Activated T-cell treated with anti-CD3 and anti-CD28 coated beads for 48 hours (primary cell): ENCODE data around the gene IQSEC2.

ENCODE experiments used
- DNase-seq: peaks from one replicate; pipeline ENCODE4 v3.0.0-alpha.2; 2020; ENCODE audit warnings: low read depth

The IQSEC2 gene

DNA sequence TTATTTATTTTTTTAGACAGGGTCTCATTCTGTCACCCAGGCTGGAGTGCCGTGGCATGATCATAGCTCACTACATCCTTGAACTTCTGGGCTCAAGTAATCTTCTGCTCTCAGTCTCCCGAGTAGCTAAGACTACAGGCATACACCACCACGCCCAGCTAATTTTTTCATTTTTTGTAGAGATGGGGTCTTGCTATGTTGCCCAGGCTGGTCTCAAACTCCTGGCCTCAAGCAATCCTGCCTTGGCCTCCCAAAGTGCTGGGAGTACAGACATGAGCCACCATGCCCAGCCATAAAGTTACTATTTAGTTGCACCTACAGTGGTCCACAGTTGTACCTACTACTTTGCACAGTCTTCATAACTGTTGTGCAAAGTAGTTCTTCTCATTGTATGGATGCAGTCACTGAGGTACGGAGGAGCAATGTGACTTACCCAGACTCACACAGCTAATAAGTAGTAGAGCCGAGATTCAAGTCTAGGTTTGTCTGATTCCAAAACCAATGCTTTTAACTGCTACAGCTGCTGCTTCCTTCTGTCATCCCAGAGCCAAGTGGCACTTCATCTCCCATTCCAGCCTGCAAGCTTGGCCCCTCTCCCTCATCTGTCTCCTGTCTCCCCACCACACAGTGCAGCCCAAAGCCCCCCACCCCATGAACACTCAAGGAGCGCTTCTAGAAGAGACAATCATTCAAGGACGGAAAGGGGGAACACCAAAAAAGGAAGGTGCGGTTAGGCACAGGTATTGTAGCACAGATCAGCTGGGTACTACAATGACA is 24.0 kb upstream of the IQSEC2 start:
- DNase-seq: no peak

DNA sequence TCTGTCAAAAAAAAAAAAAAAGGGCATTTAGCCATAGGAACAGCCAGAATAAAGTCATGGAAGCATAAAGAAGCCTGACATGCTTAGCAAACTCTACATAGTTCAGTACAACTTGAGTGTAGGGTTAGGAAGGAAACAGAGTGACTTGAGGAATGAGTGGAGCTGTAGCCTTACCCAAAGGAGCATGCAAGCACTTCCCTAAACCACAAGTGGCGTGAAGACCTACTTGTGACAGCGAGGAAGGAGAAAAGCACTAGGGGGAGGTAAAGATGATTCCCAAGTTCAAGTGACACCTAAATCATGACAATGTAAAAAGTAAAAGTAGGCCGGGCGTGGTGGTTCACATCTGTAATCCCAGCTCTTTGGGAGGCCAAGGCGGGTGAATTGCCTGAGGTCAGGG is 21.8 kb upstream of the IQSEC2 start:
- DNase-seq: no peak

DNA sequence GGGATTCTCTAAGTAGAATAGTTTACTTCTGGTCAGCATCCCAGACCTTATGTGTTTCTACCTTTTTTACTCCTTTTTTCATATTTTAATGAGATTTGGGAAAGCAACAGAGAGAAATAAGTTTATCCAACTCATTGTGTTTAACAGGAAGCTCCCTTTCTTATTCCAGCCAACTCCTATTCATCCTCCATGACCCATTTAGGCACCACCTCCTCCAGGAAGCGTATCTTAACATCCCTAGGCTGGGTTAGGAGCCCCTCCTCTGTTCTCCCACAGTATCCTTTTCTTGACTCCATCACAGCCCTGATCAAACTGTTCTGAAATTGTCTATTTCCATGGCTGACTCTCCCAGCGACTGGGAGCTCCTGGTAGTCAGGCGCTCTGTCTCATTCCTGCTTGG is 18.8 kb upstream of the IQSEC2 start:
- no peak for DNase-seq

DNA sequence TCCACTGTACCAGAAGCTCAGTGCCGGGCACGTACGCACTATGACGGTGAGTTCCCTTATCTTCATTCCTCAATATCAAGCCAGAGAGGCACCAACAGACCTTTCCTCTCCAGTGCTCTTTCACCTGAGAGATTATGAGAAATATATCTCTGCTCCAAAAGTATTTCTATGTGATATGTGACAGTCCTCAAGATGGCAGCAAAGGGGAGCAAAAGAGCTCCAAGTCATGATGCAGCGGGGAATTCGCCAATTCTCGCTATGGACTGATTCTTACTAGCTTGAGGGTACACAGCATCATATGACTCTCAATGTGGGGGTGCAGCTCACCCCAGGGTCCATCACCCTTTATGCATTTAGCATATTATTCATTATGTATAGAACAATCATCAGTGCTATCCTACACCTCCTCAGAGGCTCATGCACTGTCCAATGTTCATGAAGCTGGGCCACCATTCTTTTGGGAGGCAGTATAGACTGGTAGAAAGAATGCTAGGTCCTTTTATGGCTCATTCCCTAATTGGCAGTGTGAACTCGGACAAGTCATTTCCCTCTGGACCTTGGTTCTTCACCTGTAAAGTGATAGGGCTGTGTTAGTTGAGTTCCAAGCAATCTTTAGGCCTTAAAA is 12.8 kb upstream of the IQSEC2 start:
- DNase-seq: no peak

DNA sequence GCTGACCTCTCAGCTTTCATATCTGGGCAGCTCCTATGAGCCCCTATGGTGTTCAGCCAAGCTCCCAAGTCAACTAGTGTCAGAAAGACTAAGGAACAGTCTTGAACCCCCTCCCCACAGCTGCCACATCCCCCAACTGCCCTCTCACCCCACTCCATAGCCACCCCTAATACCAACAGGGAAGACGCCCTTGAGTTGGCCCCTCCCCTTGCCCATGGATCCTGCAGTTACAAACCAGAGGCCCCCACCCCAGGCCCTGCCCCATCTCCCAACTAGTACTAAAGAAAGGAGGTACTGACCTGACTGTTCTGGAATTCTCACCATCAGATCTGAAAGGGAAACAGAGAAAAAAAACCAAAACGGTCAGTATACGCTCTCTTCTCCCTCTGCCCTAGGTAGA is 10.2 kb upstream of the IQSEC2 start:
- no peak for DNase-seq

DNA sequence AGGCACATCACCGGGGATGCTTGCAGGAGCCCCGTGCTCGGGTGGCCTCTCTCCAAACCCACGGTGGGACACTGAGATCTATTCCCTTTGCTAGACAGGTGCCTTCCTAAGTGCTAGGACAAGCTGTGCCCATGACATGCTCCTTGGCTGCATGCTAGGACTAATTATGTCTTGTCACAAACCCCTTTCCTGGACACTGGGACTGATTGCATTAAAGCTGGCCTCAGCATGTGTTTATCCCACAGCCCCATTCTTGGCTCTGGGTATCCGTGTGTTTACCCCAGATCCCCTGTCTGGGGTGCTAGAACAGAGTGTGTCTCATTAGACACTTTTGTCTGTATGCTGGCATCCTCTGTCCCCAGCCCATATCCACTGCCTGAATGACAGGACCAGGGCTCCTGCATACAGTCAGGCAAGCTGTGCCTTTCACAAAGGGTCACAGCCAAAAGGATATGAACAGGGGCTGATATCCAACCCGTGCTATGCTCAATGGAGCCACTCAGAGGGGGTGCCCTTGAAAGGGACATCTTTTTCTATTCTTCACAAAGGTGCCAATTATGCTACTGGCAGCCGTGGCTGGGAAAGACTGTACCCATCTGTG is 9.2 kb upstream of the IQSEC2 start:
- DNase-seq: no peak

DNA sequence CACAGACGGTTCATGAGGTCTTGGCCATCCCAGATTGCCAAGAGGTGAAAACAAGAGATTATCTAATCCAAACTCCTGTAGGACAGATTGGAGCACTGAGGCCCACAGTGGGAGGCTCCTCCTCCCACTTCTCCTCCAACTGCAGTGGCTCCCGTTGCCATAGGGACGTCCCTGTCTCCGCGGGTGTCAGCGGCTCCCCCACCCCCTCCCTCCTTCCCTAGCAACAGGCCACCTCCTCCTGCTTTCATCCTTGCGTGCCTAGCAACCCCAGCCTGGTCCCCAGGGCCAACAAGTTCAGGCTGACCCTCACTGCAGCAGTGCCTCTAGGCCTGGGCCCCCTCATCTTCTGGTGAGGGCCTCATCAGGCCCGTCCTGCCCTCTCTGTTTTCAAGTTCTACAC is 6.8 kb upstream of the IQSEC2 start:
- no peak for DNase-seq

DNA sequence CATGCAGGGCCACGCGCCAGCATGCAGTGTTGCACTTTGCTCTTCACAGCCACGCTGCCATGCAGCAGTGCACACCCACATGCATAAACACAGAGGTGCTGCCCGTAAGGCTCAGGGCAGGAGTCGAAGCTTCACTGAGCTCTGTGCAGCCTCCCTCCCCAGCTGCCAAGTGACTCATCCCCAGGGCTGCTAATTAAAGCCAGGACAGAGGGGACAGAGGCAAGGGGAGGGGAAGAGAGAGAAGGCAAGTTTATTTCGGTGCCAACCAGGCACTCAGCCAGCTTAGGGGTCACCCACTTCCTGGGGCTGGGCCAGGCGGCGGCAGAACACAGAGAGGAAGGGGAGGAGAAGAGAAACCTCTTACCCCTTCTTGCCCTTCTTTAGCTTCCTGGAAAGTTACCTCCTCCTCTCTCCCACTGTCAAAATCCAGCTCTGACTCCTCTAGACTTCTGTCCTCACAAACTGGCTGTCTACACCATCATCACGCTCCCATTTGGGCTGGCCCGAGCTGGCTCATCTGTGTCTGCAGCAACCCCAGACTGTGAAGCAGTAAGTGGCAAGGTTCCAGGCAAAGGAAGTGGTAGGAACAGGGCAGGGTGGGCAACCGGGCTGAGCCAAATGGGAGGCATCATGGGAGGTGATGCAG is 6.2 kb upstream of the IQSEC2 start:
- no peak for DNase-seq

DNA sequence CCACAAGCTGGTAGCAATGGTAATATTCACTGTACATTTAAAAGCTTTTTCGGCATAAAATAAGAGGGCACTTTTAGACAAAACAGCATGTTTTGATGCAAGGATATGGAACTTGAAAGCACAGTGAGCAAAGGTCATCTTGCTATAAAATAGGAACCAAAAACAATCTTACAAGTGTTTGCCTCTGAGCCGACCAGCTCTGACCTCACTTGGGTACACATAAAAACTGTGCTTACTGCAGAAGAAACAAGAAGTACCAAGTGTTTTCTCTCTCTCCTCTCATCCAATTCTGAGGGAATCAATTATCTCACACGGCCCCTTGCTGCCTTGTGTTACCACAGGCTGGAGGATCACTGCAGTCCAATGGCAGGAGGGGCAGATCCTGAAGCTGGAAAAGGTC is 4.8 kb upstream of the IQSEC2 start:
- no peak for DNase-seq

DNA sequence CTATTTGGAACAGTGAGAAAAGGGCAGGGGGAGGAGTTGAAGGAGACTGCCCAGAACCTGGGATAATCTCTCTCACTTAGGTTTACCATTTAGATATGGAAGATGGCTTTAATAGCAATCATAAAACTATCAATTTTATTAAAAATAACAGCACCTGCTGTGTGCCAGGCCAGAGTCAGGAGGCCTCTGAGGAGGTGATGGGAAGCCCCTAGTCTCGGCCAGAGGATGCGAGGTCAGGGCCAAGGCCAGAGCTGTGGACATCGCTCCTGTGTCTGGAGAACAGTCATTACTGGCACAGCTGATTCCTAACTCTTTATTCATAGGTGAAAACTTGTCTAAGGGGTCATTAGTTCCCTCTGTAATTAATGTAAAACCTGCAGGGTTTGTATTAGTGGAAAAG is 4.2 kb upstream of the IQSEC2 start:
- DNase-seq: no peak

DNA sequence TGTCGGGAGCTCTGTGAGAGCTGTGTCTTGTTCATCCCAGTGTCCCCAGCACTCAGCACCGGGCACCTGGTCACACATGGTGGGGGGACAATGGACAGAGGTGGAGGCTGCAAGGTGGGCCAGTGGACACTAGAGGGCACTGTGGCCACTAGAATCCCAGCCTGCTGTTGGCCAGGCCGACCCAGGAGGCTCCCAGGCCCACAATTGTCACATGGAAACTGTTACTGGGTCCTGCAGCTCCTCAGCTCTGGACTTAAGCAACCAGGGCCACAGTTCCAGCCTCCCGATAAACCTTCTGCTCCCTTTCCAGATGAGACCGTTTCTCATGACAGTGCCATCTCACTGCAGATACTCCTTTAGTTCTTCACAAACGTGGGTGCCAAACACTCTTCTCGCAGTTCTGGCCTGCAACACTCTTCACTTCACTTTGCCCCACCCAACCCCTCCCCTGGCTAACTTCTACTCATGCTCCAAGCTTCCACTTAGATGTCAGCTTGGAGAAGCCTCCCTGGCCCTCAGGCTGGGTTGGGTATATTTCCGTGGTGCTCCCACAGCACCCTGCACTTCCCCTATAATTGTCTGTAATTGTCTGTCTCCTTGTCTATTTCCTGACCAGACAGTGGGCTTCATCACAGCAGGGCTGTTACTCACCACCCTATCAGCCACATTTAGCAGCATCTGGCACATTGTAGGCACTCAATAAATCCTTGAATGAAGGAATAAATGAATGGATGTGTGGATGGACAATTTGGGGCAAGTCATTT is 3.5 kb upstream of the IQSEC2 start:
- DNase-seq: peak; percentile 23

DNA sequence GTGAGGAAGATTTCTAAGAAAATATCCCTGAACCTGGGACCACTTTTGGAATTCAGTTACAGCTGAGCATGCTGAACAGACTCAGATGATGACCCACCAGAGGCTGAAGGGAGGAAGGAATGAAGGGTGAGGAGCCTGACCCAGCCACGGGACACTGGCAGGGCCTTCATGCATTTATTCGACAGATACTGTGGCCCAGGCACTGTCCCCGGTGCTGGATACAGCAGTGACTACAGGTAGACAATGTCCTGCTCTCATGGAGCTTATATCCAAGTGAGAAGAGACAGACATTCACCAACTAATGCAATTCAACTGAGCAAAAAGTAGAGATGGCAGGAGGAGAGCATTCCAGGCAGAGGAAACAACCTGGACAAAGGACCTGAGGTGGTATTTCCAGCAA is 2.2 kb upstream of the IQSEC2 start:
- DNase-seq: no peak

DNA sequence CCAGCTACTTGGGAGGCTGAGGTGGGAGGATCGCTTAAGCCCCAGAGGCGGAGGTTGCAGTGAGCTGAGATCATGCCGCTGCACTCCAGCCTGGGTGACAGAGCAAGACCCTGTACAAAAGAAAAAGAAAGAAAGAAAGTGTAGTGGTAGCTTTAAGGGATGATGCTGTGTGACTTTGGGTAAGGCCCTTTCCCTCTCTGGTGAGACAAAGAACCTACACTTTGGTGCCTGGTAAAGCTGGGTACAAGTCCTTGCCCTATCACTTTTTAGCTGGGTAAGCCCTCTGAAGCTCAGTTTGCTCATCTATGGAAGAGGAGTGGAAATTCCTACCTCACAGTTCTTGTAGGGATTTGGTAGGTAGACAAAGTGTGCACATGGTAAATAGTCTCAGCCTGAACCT is 1.7 kb upstream of the IQSEC2 start:
- DNase-seq: no peak

DNA sequence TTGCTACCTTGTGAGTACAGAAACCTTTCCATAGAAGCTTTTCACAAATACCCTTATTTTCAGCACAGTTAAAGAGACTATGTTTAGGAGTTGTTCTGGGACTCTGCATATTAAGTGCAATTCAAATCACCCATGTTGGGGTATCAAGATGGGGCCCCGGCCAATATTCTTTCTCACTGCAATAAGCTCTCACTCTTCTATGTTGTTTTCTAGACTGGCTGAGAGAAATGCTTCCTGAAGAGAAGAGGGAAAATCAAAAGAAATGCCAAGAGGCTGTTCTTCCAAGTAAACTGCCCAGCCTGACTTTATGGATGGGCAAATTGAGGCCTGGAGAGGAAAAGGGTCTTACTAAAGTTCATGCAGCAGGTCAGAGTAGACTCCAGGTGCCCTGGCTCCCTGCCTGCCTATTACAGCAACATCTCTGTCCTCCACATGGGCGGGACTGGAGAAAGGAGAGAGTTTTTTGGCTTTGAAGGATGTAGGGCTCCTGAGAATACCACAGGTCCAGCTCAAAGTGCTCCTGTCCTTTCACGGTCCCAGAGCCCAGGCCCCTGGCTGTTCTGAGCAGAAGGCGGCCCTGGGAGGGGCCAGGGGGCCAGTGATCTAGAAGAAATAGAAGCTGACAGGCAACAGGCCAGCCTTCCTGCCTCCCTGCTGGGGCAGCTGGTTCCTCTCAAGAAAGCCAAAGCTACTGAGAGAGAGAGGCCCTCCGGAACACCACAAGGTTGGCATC is 745 bp upstream of the IQSEC2 start:
- DNase-seq: no peak

DNA sequence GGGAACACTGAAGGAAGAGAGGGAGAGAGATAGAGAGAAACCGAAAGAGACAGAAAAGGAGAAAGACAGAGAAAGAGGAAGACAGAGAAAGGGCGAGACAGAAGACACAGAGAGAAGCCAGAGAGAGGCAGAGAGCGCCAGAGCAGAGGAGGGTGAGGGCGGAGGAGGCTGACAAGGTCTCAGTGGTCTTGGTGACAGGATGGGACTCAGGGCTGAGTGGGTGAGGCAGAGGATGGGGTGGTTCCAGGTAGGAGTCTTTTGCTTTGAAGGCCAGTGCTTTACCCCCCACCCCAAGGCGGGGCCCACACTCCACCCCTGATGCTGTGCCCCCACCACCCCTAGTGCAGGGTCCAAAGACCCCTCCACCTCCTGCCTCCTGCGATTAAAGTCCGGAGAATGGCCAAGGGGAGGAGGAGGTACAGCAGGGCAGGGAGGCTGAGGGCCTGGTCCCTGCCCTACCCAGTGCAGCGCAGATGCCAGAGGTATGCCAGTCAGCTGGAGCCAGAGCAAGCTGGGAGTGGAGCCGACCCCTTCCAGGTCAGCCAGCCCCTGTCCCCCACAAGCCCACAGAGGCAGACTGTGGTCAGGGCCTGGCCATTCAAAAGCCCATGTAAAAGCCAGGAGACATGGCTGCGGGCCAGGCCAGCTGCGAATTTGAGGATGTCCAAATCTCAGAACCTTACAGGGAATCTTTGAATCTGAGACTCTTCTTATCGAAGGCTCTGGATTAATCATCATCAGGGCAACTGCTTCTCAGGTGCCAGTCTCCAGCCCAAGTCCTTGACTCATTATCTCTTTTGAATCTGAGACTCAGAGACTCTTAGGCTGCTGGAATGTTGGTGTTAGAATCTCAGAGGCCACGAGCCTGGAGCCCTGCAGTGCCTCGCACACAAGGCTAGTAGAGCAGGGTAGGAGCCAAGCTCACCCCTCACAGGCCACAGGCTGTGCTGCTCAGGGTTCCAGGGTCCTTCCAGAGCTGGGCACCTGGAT is 758 bp downstream of the IQSEC2 start:
- no peak for DNase-seq

DNA sequence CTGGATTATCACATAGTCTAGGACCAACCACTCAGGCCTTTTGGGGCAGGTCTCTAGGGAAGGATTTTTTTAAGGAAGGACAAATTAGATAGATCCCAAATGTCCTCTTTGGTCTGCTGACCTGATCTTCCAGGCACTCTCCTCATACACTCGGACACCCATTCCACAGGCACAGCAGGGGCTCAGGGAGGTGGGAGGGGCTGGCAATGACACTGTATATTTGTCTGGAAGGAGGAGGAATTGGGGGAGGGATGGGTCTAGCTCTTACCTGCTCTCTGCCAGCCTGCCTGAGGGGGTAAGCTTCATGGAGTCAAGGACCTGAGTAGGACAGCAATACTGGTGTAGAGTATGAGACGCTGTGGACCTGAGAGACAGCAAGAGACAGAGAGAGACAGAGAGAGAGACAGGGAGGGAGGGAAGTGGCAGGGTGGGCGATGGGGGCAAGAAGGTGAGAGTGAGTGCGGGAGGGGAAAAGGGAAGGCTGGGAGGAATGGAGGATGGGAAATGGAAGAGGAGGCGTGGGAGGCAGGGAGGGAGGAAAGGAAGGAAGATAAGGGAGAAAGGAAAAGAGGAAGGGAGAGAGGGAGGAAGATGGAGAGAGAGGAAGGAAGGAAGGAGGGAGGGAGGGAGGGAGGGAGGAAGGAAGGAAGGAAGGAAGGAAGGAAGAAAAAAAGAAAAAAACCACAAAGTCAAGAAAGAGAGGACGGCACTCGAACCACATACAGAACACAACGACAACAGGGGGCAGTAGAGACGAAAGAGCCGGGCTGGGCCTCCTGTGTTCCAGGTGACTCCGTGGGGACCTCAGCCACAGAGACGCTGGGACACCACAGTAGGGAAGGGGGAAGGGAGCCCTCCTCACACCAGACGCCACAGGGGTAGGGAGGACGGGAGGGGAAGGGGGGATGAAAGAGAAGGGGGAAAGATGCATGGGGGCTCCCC is 1.8 kb downstream of the IQSEC2 start:
- DNase-seq: no peak

DNA sequence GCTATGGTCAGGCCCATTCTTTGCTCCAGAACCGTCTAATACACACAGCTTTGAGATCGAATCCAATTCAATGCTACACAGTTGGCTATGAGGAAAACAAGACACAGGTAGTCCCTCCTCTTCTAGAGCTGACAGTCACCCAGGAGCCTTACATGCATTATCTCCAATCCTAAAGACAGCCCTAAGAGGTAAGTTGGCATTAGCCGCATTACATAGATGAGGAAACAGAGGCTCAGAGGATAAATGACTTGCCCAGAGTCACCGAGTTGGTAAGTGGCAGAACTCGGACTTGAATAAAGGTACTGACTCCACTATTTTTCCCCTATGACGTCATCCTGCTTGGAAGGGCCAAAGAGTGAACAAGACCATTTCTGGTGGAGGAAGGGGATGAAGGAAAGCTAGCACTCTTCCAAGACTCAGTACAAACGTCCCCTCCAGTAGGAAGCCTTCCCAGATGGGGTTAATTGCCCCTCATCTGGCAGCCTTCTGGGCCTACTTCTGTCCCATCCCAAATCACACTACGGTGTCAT is 8.5 kb downstream of the IQSEC2 start:
- DNase-seq: no peak

DNA sequence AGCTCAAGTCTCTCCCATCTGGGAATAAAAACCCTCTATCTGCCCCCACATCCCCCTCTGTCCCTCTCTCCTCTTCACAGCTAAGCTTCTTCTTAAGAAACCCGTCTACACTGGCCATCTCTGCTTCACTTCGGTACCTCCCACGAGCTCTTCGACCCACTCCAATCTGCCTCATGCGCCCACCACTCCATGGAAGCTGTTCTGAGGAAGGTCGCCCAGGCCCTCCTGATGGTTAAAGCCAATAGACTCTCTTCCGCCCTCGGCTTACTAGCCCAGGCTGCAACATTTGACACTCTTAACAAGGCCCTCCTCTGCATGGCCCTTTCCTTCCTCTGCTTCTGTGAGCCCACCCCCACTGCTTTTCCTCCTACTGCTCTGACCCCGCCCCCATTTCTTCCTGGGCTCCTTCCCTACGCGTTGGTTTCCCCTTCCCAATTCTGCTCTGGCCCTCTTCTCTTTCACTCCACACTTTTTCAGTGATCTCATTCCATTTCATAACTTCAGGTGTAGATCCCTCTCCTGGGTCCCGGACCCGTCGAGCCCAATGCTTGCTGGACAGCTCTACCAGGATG is 11.8 kb downstream of the IQSEC2 start:
- DNase-seq: no peak

DNA sequence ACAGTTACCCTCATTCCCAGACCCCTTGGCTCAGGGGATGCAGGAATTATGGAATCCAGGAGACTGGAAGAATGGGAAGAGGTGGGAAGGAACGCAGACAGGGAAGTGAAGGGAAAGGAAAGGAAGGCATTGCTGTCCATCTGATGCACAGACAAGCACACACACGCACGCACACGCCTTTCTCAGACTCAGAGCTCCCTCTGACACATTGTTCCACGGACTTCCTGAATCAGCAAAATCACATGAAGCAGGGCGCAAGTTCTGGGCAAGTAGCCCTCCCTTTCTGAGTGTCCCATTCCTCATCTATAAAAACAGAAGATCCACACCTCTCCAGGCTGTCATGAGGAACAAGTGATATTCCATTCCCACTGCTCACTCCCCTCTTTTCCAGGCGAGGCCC is 13.2 kb downstream of the IQSEC2 start:
- DNase-seq: no peak
